ENCODE measurements around the gene GCSH. TPM values are rescaled to one million over a fixed set of nuclear protein-coding genes. Genes with fewer than 3 reads are reported as not detected.

The GCSH gene
- polyA plus RNA-seq, 3 donors from 2014 or later: 6.6 to 11.5 (median 8.3) TPM

DNA sequence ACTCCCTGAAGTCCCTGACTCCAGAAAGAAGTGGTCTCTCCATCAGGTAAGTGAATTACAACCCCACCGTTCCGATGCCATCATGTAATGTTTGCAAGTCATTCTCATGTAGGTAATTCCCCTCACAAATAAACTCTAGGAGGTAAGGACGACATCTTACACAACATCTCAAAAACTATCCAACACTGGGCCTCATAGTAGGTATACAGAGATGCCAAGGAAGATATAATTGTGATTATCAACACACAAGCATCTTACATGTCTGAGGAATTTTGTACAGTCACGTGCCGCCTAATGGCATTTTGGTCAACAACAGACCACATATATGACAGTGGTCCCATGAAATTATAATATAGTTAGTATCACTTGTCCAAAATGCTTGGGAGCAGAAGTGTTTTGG is 7.4 kb downstream of the GCSH start:
- no peaks in the 10 kb centered on the region for H3K36me3 Mint-ChIP-seq
- no peaks in the 10 kb centered on the region for H3K9me3 Mint-ChIP-seq
- H3K27ac Mint-ChIP-seq: no peak overlapping the region
- peaks cover 0 to 1% (median 0%) of the 10 kb centered on the region in 3 donors for H3K27me3 Mint-ChIP-seq (ENCODE audit: low read depth in 3 of 3)
- no peak for DNase-seq
- no peak overlapping the region for H3K4me3 Mint-ChIP-seq
- H3K4me1 Mint-ChIP-seq: no peaks in the 10 kb centered on the region

DNA sequence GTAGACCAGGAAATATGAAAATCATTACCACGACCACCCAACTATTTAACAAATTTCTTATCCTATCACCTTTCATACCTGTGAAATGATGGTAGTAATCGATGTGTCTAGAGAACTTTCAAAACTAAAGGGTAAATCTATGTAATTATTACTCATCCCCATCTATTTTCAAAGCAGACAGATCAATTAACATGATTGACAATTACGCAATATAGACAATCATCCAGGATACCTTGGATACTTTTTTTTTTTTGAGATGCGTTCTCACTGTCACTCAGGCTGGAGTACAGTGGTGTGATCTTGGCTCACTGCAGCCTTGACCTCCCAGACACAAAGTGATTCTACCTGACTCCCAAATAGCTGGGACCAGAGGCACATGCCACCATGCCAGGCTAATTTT is 15.2 kb downstream of the GCSH start:
- Mint-ChIP-seq H3K27ac (no peak overlapping the region), H3K9me3 (no peaks in the 10 kb centered on the region), H3K4me1 (peaks cover 7% of the 10 kb centered on the region in 2 donors), H3K27me3 (ENCODE audit: low read depth in 3 of 3) (peaks cover 0 to 2% (median 0%) of the 10 kb centered on the region in 3 donors), H3K4me3 (no peak overlapping the region), H3K36me3 (no peaks in the 10 kb centered on the region)
- no peak for DNase-seq

DNA sequence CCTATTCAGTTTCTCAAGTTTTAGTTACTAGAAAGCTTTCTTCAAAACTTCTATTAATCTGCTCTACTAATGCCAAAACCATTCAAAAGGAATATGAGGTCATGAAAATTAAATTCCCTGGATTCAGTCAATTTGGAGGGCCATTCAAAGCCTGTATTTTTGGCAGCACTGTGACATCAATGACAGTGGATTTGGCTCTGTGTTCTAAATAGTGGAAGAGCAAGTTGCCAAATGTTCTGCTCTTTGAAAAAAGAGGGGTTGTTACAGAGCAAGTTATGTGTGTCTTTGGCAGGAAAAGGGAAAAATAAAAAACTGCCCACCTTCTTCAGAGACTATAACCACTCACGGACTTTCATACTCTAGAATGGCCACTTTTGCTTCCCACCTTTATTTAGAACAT is 16.0 kb downstream of the GCSH start:
- Mint-ChIP-seq H3K27me3 (ENCODE audit: low read depth in 3 of 3) (peaks cover 0 to 2% (median 0%) of the 10 kb centered on the region in 3 donors), H3K4me3 (no peak overlapping the region), H3K4me1 (peaks cover 7% of the 10 kb centered on the region in 2 donors), H3K9me3 (no peaks in the 10 kb centered on the region), H3K36me3 (no peaks in the 10 kb centered on the region), H3K27ac (peak overlapping the region in 2 of 6 donors; percentile 31 to 36)
- DNase-seq: no peak

DNA sequence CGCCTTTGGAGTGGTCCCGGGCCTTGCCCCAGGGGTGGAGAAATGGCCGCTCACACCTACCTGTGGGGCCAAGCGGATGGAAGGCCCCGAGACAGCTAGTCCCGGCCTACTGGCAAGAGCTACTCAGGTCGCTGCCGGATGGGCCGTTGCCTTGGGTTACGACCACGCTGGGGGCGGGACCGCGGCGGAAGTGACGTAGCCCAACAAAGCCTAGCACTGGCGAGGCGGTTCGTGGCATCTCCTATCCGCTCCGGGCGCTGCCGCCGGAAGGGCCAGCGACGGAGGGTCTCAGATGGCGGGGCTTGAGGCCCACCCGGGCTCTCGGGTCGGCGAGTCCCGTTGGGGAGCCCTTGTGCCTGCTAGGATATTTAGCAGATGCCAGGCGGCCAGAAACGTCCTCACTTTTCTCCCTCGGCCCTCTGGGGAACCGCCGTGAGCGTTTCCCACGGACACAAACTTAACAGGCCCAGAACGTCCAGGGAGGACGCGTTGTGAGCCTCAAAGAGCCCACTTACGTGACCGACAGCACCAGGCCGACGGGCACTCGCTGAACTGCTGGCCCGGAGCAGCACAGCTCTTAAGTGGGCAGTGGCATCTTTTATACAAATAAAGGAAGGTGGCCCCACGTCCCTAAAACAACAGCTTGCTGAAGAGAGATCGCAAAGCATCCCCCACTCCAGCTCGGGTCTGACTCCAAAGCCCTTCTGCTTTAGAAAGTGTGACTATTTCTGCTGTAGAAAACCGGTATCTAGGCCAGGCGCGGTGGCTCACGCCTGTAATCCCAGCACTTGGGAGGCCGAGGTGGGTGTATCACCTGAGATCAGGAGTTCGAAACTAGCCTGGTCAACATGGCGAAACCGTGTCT is 18.9 kb downstream of the GCSH start, which contains the start of gene C16orf46:
Gene C16orf46, minus strand, starts transcription at position 163 of the 865 bp plus-strand sequence. CDS start 13,283 bp downstream, outside the sequence.
- peak within 1 kb of the TSS in 1 of 5 donors; percentile 24 for H3K4me3 Mint-ChIP-seq
- peak; percentile 98 for DNase-seq
- peaks cover 0 to 3% (median 0%) of the 10 kb centered on the region in 3 donors for H3K36me3 Mint-ChIP-seq
- H3K9me3 Mint-ChIP-seq: no peaks in the 10 kb centered on the region
- H3K4me1 Mint-ChIP-seq: peaks cover 7% of the 10 kb centered on the region in 2 donors
- H3K27ac Mint-ChIP-seq: peak within 1 kb of the TSS in 2 of 6 donors; percentile 21 to 55
- H3K27me3 Mint-ChIP-seq (ENCODE audit: low read depth in 3 of 3): peaks cover 0 to 3% (median 0%) of the 10 kb centered on the region in 3 donors

DNA sequence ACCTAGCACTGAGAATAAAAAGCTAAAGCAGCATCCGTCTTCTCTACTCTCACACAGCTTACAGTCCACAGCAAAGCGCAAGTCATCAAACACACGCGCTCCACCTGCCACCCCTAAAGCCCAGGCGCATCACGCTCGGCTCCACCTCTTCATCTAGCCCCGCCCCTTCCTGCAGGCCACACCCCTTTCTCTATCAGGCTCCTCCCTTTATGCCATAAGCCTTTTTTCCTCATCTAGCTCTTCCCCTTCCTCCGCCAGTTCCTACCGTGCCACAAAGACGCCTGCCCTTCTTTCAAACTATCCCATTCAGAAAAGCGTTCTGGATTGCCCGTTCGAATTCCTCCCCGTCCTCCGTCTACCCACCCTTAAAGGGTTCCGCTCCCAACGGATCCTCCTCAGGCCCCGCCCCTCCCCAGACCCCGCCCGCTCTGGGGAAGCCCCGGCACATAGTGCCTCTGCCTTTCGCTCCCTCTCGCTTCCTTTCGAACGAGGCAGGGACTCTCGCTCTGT is 19.6 kb downstream of the GCSH start:
- Mint-ChIP-seq H3K27me3 (ENCODE audit: low read depth in 3 of 3) (peaks cover 0 to 5% (median 0%) of the 10 kb centered on the region in 3 donors), H3K36me3 (peaks cover 0 to 3% (median 0%) of the 10 kb centered on the region in 3 donors), H3K9me3 (no peaks in the 10 kb centered on the region), H3K4me1 (peaks cover 7% of the 10 kb centered on the region in 2 donors), H3K4me3 (no peak overlapping the region), H3K27ac (no peak overlapping the region)
- peak; percentile 93 to 96 (median 95) for DNase-seq

DNA sequence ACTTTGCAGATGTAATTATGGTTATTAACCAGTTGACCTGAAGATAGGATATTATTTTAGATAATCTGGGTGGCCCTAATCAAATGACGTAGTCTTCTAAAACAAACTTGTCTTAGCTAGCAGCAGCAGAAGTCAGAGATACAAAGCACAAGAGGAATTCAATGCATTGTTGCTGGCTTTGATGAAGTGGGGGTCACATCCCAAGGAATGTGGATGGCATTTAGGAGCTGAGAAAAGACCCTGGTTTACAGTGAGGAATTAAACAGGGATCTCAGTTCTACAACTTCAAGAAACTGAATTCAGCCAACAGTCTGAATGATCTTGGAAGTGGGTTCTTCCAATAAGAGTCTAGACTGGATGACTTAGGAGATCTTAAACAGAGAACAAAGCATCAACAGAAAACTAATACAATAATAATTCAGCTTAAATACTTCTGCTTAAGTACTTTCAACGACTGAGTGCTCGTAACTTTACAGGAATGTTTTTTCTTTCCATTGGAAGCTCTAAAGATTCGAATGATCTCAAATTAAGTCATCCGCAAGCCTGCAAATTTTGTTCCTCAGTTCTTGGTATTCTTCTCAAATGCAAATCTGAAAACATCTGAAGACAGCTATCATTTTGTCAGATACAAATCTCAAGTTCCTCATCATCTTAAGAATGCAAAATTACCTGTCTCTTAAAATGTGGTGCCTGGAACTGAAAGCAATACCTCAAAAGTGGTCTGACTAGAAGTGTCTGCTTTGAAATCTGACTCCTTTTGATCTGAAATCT is 22.4 kb downstream of the GCSH start:
- Mint-ChIP-seq H3K27ac (no peak overlapping the region), H3K36me3 (peaks cover 0 to 3% (median 0%) of the 10 kb centered on the region in 3 donors), H3K27me3 (ENCODE audit: low read depth in 3 of 3) (peaks cover 0 to 15% (median 1%) of the 10 kb centered on the region in 3 donors), H3K4me1 (peaks cover 7% of the 10 kb centered on the region in 2 donors), H3K9me3 (no peaks in the 10 kb centered on the region), H3K4me3 (no peak overlapping the region)
- no peak for DNase-seq

DNA sequence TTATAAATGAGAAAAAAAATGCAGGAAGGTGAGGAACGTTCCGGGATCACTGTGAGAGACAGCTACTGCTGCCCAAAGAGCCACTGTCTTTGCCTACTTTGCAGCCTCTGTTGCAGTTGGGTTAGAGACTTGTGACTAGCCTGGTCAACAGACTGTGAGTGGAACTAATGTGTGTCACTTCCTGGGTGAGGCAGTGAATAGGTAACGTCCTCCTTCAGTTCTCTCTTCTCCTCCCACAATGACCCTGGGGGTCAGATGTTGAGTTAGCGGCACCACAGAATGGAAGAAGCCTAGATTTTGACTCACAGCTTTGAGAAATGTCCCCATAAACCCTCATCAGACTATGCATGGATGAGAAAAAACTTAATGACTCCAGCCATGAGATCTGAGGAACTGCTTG is 24.4 kb downstream of the GCSH start:
- Mint-ChIP-seq H3K9me3 (no peaks in the 10 kb centered on the region), H3K4me1 (no peaks in the 10 kb centered on the region), H3K4me3 (no peak overlapping the region), H3K27ac (no peak overlapping the region), H3K27me3 (ENCODE audit: low read depth in 3 of 3) (peaks cover 0 to 15% (median 1%) of the 10 kb centered on the region in 3 donors), H3K36me3 (peaks cover 0 to 3% (median 0%) of the 10 kb centered on the region in 3 donors)
- no peak for DNase-seq

DNA sequence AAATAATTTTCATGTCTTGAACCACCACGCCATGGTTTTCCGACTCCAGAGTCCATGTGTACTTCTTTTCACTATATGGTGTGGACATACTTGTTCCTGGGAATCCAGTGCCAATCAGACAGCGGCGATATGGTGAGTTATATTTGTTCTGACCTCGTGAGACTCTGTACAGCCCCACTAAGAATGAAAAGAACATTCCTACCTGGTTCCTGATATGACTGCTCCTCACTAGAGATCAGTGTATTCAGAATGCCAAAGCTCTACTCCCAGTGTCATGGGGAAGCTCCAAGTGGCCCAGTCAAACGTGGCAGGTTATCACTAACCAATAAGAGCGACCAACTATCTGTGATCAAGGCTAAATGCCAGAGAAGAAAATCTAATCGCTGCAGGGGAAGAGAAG is 25.2 kb downstream of the GCSH start:
- peaks cover 0 to 3% (median 0%) of the 10 kb centered on the region in 3 donors for H3K36me3 Mint-ChIP-seq
- H3K4me3 Mint-ChIP-seq: no peak overlapping the region
- H3K4me1 Mint-ChIP-seq: no peaks in the 10 kb centered on the region
- no peak overlapping the region for H3K27ac Mint-ChIP-seq
- no peak for DNase-seq
- H3K9me3 Mint-ChIP-seq: no peaks in the 10 kb centered on the region
- H3K27me3 Mint-ChIP-seq (ENCODE audit: low read depth in 3 of 3): peaks cover 0 to 15% (median 1%) of the 10 kb centered on the region in 3 donors

DNA sequence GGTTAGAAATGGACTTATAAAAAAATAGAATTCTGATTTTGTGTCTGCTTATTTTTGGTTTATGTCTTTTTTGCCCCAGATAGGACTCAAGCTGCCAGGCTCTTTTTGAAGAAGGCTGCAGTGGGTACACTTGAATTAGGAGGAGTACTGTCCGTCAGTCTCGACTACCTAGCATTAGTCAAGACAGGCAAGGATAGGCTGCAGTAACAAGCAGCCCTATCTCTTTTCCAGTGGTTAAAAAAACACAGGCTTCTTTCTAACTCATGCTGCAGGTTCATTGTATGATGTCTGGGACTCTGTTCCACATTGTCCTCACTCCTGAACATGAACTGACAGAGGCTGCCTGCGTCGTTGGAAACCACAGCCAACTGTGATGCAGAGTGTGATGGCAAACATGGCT is 27.1 kb downstream of the GCSH start:
- Mint-ChIP-seq H3K4me3 (no peak overlapping the region), H3K36me3 (no peaks in the 10 kb centered on the region)

DNA sequence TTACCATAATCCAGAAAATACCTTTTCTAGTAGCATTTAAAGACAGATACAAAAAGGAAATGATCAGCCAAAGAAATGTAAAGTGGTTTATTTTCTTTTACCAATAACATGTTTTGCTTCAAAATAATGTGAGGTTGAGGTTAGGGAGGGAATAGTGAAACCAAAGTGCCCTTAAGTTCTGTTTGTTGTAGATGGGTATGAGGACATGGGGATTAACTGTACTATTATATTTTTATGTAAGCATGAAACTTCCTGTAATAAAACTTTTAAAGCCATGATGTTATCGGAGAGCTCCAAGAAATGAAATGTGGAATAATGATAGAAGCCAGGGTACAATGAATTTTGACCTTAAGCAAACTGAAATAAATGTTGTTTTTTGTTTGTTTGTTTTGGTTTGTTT is 29.0 kb downstream of the GCSH start:
- Mint-ChIP-seq H3K36me3 (no peaks in the 10 kb centered on the region), H3K9me3 (no peaks in the 10 kb centered on the region), H3K27ac (no peak overlapping the region), H3K4me1 (no peaks in the 10 kb centered on the region), H3K27me3 (ENCODE audit: low read depth in 3 of 3) (peaks cover 0 to 13% (median 1%) of the 10 kb centered on the region in 3 donors), H3K4me3 (no peak overlapping the region)
- no peak for DNase-seq

More for the DNA sequence above, 27.1 kb downstream of the GCSH start:
- Mint-ChIP-seq H3K9me3 (no peaks in the 10 kb centered on the region), H3K4me1 (no peaks in the 10 kb centered on the region), H3K27ac (no peak overlapping the region), H3K27me3 (ENCODE audit: low read depth in 3 of 3) (peaks cover 0 to 13% (median 1%) of the 10 kb centered on the region in 3 donors)
- no peak for DNase-seq

DNA sequence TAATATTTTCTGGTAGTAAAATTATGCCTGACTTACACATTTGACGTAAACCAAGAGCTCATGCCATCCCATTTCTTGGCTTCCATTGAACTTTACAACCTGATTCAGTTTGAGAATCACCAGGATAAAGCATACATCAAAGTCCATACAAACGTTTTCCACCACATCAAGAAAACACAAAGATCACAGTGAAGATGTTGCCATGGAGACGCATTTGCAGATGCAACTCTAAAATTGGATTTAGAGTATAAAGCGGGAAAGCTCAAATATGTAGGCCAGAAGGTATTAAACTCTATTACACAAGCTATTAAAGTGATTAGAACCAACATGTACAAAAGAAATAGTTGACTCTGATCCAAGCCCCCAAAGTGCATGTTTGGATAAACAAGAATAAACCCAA is 29.5 kb downstream of the GCSH start:
- no peak for DNase-seq
- Mint-ChIP-seq H3K4me3 (no peak overlapping the region), H3K36me3 (no peaks in the 10 kb centered on the region), H3K4me1 (no peaks in the 10 kb centered on the region), H3K27ac (no peak overlapping the region), H3K27me3 (ENCODE audit: low read depth in 3 of 3) (peaks cover 0 to 10% (median 1%) of the 10 kb centered on the region in 3 donors), H3K9me3 (no peaks in the 10 kb centered on the region)

DNA sequence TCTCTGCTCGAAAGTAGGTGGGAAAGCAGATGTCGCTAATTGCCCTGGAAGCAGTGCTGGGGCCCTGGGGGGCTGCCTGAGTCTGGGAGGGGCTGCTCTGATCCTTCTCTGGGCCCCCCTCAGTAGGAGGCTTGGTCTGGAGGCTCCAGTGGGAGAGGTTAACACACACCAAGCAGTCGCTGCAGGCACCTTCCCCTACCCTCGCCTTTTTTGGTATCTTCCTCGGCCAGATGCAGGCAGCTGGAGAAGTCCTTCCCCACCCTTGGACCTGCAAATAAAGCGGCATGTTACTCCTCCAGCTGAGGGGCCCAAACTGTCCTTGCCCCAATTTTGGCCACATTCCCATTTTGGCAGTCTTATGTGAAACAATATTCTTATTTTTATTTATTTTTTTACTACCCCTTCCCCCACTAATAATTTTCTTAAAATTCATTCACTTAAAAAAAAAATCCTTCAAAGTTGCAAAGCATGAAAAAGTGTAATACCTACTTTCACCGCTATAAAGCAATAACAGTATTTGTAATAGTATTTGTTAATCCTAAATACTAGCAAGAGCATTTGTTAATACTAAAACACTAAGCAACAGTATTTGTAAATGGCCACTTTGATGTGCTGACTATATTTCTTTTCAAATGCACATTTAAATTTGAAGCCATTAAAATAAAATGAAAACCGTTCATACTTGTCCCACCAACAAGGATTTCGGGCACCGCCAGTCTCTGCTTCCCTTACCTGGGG is 34.2 kb downstream of the GCSH start:
- DNase-seq: no peak
- Mint-ChIP-seq H3K36me3 (no peaks in the 10 kb centered on the region), H3K9me3 (no peaks in the 10 kb centered on the region), H3K4me1 (no peaks in the 10 kb centered on the region), H3K4me3 (no peak overlapping the region), H3K27me3 (ENCODE audit: low read depth in 3 of 3) (peaks cover 0 to 2% (median 2%) of the 10 kb centered on the region in 3 donors), H3K27ac (no peak overlapping the region)

DNA sequence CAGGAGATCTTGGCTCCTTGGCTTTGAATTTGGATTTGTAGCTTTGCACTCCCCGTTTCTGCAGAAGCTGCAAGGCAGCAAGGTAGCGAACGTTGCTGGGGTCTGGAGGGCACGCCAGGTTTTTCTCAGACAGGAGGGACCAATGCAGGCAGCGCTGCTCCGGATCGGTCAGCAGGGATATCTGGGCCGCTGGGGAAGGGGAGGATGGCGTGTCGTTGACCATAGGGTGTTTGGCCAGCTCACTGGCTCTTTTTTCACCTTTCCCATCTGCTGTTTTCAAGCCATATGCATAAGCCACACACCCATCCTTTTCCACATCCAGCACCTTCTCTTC is 34.9 kb downstream of the GCSH start:
- H3K9me3 Mint-ChIP-seq: no peaks in the 10 kb centered on the region
- H3K4me3 Mint-ChIP-seq: no peak overlapping the region
- no peak overlapping the region for H3K27ac Mint-ChIP-seq
- no peaks in the 10 kb centered on the region for H3K4me1 Mint-ChIP-seq
- no peak for DNase-seq
- H3K27me3 Mint-ChIP-seq (ENCODE audit: low read depth in 3 of 3): peaks cover 0 to 2% (median 2%) of the 10 kb centered on the region in 3 donors
- no peaks in the 10 kb centered on the region for H3K36me3 Mint-ChIP-seq

All from immature natural killer cell (primary cell).